Middle frontal gyrus (tissue), 1 donor: ENCODE data around the gene EEF1E1.
"Not testable (repeated sequence)": the region's sequence is repeated elsewhere in the genome, so short reads cannot be mapped to it uniquely, and the experiment has no call there.

Source experiments
- DNase-seq: peaks from one replicate; pipeline ENCODE4 v3.0.0-alpha.2; 2015; ENCODE audit warnings: low spot score; ENCODE audit errors: extremely low spot score

EEF1E1 gene

GRCh38 chr6:8064638-8065518 lies 37.5 kb downstream of the EEF1E1 start:
- DNase-seq, result no peak

DNA sequence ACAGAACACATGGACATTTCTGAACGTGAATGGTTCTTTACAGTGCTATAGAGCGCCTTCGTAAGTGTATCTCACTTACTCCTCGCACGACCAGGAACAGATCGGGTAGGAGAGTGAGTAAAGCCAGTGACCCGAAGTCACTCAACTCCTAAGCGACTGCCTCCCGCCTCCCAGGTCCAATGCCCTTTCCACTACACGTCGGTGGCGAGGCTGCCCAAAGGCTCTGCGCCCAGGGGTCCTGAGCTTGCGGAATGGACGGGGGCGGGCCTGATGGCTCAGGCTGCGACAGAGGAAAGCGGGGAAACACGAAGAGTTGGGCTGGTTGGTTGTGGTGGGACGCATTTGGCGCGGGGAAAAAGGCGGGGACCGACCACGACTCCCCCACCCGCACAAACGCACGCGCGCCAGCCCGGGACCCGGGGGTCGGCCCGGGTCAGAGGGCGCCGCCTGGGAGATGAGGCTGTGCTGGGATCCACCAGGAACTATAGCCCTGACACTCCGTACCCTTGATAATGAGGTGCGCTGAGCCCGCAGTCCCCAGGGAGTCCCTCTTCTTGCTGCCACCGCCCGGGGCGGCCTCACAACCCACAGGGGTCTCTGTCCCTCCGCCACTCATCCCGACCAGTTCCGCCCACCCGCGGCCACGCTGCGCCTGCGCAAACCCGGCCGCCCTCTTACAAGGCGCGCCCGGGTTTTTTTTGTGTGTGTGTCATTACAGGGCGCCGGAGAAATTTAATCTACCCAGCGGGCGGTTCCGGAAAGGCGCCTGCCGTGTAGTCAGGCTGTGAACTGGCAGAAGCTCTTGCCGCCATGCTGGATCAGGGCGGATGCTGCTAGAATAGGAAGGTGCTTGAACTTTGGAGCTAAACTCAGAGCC lies 38.3 kb downstream of the EEF1E1 start, which contains the start of gene BLOC1S5:
Gene BLOC1S5 (minus strand): TSS at position 629 of the 877 bp plus-strand sequence. CDS start 13 bp downstream, at position 616.
- peak; percentile 95 for DNase-seq

- DNase-seq, result no peak
Observed at GRCh38 chr6:8061736-8062135, 40.6 kb downstream of the EEF1E1 start.

GRCh38 chr6:8060346-8060745 lies 42.0 kb downstream of the EEF1E1 start:
- DNase-seq, result no peak

DNA sequence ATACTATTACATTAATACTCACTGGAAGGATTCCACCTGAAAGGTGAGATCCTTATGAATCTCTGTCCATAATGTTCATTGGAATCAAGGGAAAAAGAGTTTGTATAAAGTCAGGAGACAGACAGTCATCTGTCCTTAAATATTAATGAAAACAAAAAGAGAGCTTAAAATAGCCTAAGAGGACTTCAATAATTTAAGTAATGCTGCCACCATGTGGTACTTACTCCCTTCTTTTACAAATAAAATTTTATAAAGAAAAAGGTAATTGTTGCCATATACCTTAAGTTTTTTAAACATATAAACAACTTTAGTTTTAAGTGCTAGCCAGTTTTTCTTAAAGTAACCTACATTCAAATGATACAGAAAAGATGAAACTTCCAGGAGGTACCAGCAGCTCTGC lies 43.2 kb downstream of the EEF1E1 start:
- DNase-seq, result peak; percentile 8

- no peak for DNase-seq
Observed at GRCh38 chr6:8057793-8058192, 44.6 kb downstream of the EEF1E1 start.

- no peak for DNase-seq
Observed at GRCh38 chr6:8057263-8057662, 45.1 kb downstream of the EEF1E1 start.

- DNase-seq, result no peak
Observed at GRCh38 chr6:8054276-8054675, 48.1 kb downstream of the EEF1E1 start.

GRCh38 chr6:8047541-8048292 lies 54.6 kb downstream of the EEF1E1 start:
- DNase-seq, result no peak

GRCh38 chr6:8045769-8046168 lies 56.6 kb downstream of the EEF1E1 start:
- not testable (repeated sequence) for DNase-seq

DNA sequence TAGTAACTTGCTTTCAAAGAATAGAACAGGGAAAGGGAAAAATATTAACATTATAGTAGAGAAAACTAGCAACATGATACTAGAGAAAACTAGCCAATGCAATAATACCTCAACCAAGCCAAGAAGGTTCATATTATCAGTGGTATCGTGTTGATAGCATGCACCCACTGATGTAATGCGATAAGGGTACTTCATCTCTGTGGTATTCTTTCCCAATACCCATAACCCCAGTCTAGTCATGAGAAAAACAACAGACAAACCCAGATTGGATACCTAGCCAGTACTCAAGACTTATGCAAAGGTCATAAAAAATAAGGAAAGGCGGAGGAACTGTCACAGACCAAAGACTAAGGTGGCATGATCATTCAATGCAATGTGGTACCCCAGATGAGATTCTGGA lies 59.1 kb downstream of the EEF1E1 start:
- DNase-seq, result no peak

GRCh38 chr6:8041913-8042583 lies 60.3 kb downstream of the EEF1E1 start:
- no peak for DNase-seq

DNA sequence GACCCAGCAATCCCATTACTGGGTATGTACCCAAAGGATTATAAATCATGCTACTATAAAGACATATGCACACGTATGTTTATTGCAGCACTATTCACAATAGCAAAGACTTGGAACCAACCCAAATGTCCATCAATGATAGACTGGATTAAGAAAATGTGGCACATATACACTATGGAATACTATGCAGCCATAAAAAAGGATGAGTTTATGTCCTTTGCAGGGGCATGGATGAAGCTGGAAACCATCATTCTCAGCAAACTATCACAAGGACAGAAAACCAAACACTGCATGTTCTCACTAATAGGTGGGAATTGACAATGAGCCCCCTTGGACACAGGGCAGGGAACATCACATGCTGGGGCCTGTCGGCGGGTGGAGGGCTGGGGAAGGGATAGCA lies 68.2 kb downstream of the EEF1E1 start:
- not testable (repeated sequence) for DNase-seq

- DNase-seq, result no peak
Observed at GRCh38 chr6:8030920-8031319, 71.4 kb downstream of the EEF1E1 start.
